Activated naive CD8-positive, alpha-beta T cell (primary cell): ENCODE measurements around the gene GALNT4.

Experiments
- H3K27ac Mint-ChIP-seq: one replicate; pipeline ENCODE4 v1.8.0; 2021; ENCODE audit warnings: mixed read lengths
- H3K27me3 Mint-ChIP-seq: one replicate; pipeline ENCODE4 v1.8.0; 2021; ENCODE audit warnings: mixed read lengths
- H3K36me3 Mint-ChIP-seq: one replicate; pipeline ENCODE4 v1.8.0; 2021; ENCODE audit warnings: mixed read lengths
- H3K4me1 Mint-ChIP-seq: one replicate; pipeline ENCODE4 v1.8.0; 2021; ENCODE audit warnings: low read depth, mixed read lengths
- H3K4me3 Mint-ChIP-seq: one replicate; pipeline ENCODE4 v1.8.0; 2021; ENCODE audit warnings: mild to moderate bottlenecking, mixed read lengths
- H3K9me3 Mint-ChIP-seq: one replicate; pipeline ENCODE4 v1.8.0; 2021; ENCODE audit warnings: low read depth, mixed read lengths

Gene GALNT4

GRCh38 chr12:89544022-89544421, 19.4 kb upstream of the GALNT4 start:
- no peak overlapping the region for H3K27ac Mint-ChIP-seq
- no peaks in the 10 kb centered on the region for H3K9me3 Mint-ChIP-seq
- peaks cover 4% of the 10 kb centered on the region for H3K4me1 Mint-ChIP-seq
- H3K27me3 Mint-ChIP-seq = peaks cover 3% of the 10 kb centered on the region
- no peak overlapping the region for H3K4me3 Mint-ChIP-seq
- no peaks in the 10 kb centered on the region for H3K36me3 Mint-ChIP-seq

GRCh38 chr12:89542912-89543592, 18.5 kb upstream of the GALNT4 start:
- Mint-ChIP-seq H3K27ac (no peak overlapping the region), H3K27me3 (peaks cover 3% of the 10 kb centered on the region), H3K4me1 (peaks cover 4% of the 10 kb centered on the region), H3K9me3 (no peaks in the 10 kb centered on the region), H3K4me3 (no peak overlapping the region), H3K36me3 (no peaks in the 10 kb centered on the region)

GRCh38 chr12:89542236-89542635, 17.6 kb upstream of the GALNT4 start:
- H3K27ac Mint-ChIP-seq = no peak overlapping the region
- H3K9me3 Mint-ChIP-seq = no peaks in the 10 kb centered on the region
- H3K4me1 Mint-ChIP-seq = peaks cover 4% of the 10 kb centered on the region
- H3K4me3 Mint-ChIP-seq = no peak overlapping the region
- no peaks in the 10 kb centered on the region for H3K36me3 Mint-ChIP-seq
- H3K27me3 Mint-ChIP-seq = peaks cover under 1% of the 10 kb centered on the region

GRCh38 chr12:89540586-89540985, 16.0 kb upstream of the GALNT4 start:
- Mint-ChIP-seq H3K36me3 (no peaks in the 10 kb centered on the region), H3K9me3 (no peaks in the 10 kb centered on the region), H3K4me3 (no peak overlapping the region), H3K27me3 (no peaks in the 10 kb centered on the region), H3K27ac (no peak overlapping the region), H3K4me1 (peaks cover 4% of the 10 kb centered on the region)

GRCh38 chr12:89539426-89540223, 15.0 kb upstream of the GALNT4 start:
- peaks cover 4% of the 10 kb centered on the region for H3K4me1 Mint-ChIP-seq

GRCh38 chr12:89538897-89539296, 14.3 kb upstream of the GALNT4 start:
- Mint-ChIP-seq H3K9me3 (no peaks in the 10 kb centered on the region), H3K27ac (no peak overlapping the region), H3K4me3 (no peak overlapping the region), H3K27me3 (no peaks in the 10 kb centered on the region), H3K36me3 (no peaks in the 10 kb centered on the region), H3K4me1 (peaks cover 4% of the 10 kb centered on the region)

More at GRCh38 chr12:89539426-89540223, 15.0 kb upstream of the GALNT4 start:
- H3K27ac Mint-ChIP-seq = no peak overlapping the region
- no peaks in the 10 kb centered on the region for H3K9me3 Mint-ChIP-seq
- H3K36me3 Mint-ChIP-seq = no peaks in the 10 kb centered on the region
- no peak overlapping the region for H3K4me3 Mint-ChIP-seq
- no peaks in the 10 kb centered on the region for H3K27me3 Mint-ChIP-seq

GRCh38 chr12:89537389-89537788, 12.8 kb upstream of the GALNT4 start:
- Mint-ChIP-seq H3K27ac (no peak overlapping the region), H3K4me3 (no peak overlapping the region), H3K9me3 (no peaks in the 10 kb centered on the region), H3K36me3 (no peaks in the 10 kb centered on the region), H3K27me3 (no peaks in the 10 kb centered on the region), H3K4me1 (no peaks in the 10 kb centered on the region)

- no peaks in the 10 kb centered on the region for H3K9me3 Mint-ChIP-seq
- H3K36me3 Mint-ChIP-seq = no peaks in the 10 kb centered on the region
- H3K4me3 Mint-ChIP-seq = no peak overlapping the region
- peaks cover 18% of the 10 kb centered on the region for H3K4me1 Mint-ChIP-seq
- H3K27ac Mint-ChIP-seq = peak overlapping the region; percentile 61
- H3K27me3 Mint-ChIP-seq = no peaks in the 10 kb centered on the region
Measured at GRCh38 chr12:89529738-89530137, 5.1 kb upstream of the GALNT4 start.

GRCh38 chr12:89528434-89528833, 3.8 kb upstream of the GALNT4 start:
- no peak overlapping the region for H3K4me3 Mint-ChIP-seq
- no peaks in the 10 kb centered on the region for H3K9me3 Mint-ChIP-seq
- peaks cover 4% of the 10 kb centered on the region for H3K36me3 Mint-ChIP-seq
- H3K27me3 Mint-ChIP-seq = no peaks in the 10 kb centered on the region
- H3K4me1 Mint-ChIP-seq = peaks cover 26% of the 10 kb centered on the region
- H3K27ac Mint-ChIP-seq = no peak overlapping the region

- Mint-ChIP-seq H3K36me3 (peaks cover 11% of the 10 kb centered on the region), H3K4me1 (peaks cover 47% of the 10 kb centered on the region), H3K27ac (peak within 1 kb of the TSS; percentile 96), H3K9me3 (no peaks in the 10 kb centered on the region), H3K27me3 (no peaks in the 10 kb centered on the region), H3K4me3 (peak within 1 kb of the TSS; percentile 98)
Measured at GRCh38 chr12:89525824-89526770, 1.5 kb upstream of the GALNT4 start, which contains the start of gene POC1B. POC1B (minus strand) TSS chr12:89526047; CDS start chr12:89525895, 152 bp downstream.

- Mint-ChIP-seq H3K4me3 (peak overlapping the region; percentile 98), H3K9me3 (no peaks in the 10 kb centered on the region), H3K36me3 (peaks cover 11% of the 10 kb centered on the region), H3K27me3 (no peaks in the 10 kb centered on the region), H3K4me1 (peaks cover 53% of the 10 kb centered on the region), H3K27ac (peak overlapping the region; percentile 96)
Measured at GRCh38 chr12:89525305-89525823, 768 bp upstream of the GALNT4 start.

- Mint-ChIP-seq H3K27ac (peak overlapping the region; percentile 72), H3K4me1 (peaks cover 51% of the 10 kb centered on the region), H3K9me3 (no peaks in the 10 kb centered on the region), H3K4me3 (peak overlapping the region; percentile 98), H3K27me3 (no peaks in the 10 kb centered on the region), H3K36me3 (peaks cover 11% of the 10 kb centered on the region)
Measured at GRCh38 chr12:89523843-89524540, 604 bp downstream of the GALNT4 start.

GRCh38 chr12:89523393-89523792, 1.2 kb downstream of the GALNT4 start:
- H3K9me3 Mint-ChIP-seq = no peaks in the 10 kb centered on the region
- H3K27me3 Mint-ChIP-seq = no peaks in the 10 kb centered on the region
- H3K27ac Mint-ChIP-seq = peak overlapping the region; percentile 47
- peak overlapping the region; percentile 98 for H3K4me3 Mint-ChIP-seq
- H3K4me1 Mint-ChIP-seq = peaks cover 54% of the 10 kb centered on the region
- peaks cover 11% of the 10 kb centered on the region for H3K36me3 Mint-ChIP-seq
